HG03520 (cell line): ENCODE data around the gene HOXA7.

Experiments used
- ATAC-seq: cut with Tn5 transposase; IDR thresholded peaks from one replicate; pipeline ENCODE4 v1.9.1; 2021; ENCODE audit warnings: mild to moderate bottlenecking, moderate library complexity; ENCODE audit not compliant: unreplicated experiment

Gene HOXA7

DNA sequence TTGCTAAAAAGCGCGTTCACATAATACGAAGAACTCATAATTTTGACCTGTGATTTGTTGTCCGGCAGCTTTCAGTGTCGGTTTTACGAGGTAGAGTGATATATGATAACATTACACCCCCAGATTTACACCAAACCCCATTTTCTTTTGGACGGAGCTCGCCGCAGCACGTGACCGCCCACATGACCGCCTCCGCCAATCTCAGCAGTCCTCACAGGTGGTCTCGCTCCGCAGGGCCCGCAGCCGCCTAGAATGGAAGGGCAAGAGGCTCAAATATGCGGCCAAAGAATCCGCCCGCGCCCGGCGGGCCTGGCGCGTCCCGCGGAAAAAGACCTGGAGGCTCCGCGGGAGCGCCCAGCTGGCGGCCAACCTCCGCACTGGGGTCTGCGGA is at the start of gene HOXA7:
TSS of gene HOXA7 (minus strand) at position 168 of the 391 bp plus-strand sequence. CDS start at position 38, 130 bp downstream.
- ATAC-seq, result no peak

DNA sequence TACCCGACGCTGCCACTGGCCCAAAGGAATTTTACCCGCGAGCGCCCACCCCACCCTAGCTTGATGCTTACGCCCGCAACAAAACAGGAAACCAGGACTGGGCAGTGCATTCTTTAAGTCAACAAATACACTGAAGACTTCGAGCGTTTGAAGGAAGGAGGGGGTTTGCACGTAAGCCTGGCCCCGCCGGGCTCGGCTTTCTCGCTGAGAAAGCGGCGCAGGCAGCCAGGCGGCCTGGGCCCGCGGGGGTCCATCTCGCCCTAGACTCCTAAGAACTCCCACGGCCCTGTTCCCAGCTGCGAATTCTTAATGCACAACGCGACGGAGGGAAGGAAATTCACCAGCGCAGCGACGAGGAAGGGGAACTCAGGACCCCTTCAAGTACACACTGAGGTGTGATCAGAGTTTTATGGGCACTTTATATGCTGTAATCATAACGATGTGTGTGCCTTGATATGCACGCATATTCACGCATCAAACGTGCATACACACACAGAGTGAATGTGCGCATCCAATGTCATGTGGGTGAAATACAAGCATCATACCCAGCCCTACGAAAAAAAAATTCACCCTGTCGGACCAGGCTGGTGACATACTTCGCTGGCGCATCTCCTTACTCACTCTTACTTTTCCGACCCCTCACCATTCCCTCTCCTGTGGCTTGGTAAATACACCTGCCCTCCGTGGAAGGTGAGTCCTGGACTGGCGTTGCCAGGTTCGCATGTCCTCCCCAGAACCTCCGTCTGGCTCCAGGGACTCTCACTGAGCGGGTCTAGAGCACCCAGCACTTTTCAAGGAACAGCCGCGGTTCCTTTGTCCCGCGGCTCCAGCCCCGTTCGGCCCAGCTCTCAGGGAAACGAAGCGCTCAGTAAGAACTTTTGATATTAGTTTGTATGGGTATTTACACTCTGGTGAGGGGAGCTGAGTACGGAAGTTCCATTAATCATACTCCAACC is 49.1 kb upstream of the HOXA7 start:
- ATAC-seq, result no peak

DNA sequence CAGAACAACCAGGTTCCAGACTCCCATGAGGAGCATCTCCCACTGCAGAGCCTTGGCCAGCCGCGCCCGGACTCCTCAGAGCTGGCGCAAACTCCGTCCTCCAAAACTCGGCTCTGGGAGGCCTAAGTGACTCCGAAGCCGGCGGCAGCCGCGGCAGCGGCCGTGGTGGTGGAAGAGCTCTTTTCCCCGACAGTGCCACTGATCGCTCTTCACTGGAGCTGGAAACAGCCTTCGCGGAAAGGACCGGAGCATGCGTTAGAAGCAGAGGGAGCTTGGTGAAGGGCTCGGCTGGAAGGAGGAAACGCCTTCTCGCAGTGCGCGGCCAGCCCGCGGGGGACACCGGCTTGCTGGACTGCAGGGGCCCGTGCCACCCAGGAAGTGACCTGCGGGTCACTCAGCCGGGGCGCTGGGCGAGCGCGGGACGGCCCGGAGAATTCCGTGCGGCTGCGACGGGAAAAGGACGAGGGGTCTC is 48.4 kb upstream of the HOXA7 start:
- no peak for ATAC-seq

DNA sequence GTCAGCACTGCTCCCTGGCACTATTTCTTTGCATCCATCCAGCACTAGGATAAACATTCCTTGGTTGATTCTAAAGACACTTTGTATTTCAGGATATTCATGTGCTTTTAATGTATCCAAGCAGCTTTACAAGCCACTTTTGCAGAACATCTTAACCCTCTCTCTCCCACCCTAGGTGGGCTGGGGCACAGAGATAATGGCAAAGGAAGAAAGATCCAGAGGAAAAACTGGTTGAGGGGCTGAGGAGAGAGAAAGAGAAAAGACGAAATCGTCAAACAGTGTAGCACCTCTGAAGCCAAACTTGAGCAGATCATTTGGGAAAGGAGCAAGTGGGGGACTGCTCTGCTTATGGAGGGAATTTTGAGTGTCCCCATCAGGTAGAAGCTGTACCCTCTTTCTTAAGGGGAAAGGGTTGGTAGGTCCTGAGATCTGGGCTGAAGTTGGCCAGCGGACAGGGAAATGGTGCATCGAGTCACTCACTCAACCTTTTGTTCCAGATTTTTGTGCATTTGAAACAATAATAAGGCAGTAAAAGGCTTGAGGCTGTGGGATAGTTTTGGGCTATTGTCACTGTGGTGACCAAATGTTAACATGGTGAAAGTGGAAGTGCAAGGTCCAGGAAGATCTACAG is 47.6 kb upstream of the HOXA7 start:
- ATAC-seq, result no peak

DNA sequence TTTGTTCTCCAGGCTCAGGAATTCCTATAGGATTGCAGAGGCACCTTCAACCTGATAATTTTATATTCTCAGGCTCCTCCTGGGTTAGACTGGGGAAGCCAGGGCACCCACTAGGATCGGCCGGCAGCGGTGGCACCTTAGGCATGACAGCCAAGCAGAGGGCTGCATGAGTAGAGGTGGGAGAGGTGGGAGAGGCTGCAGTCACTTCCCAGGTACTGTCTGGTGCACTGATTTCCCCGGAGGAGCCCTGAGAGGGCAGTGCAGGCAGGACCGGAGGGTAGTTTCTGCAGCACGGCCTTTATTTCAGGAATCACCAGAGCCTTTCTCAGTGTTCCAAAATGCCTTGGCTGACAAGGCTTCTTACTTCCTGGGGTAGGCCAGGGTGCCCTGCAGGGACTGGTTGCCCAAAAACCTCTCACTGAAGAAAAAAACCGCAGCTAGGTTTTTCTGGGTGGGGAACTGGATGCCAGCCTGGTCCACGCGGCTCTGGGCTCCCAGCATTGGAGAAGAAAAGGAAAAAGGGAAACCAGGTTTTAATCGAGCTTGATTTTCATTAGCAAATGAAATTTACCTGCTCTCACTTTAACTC is 47.0 kb upstream of the HOXA7 start:
- ATAC-seq, result no peak

DNA sequence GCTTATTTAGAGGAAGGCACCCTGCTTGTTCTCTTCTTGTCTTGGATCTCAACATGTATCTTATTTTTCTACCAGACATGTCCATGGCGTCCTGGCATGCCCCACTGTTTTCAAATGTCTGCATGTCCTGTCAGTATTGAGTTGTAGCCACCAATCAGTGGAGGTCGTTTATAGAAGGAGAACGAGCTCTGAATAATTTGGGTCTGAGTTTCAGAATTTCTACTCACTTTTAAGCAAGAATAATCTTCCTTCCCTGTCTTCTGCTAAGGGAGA is 46.3 kb upstream of the HOXA7 start:
- no peak for ATAC-seq

DNA sequence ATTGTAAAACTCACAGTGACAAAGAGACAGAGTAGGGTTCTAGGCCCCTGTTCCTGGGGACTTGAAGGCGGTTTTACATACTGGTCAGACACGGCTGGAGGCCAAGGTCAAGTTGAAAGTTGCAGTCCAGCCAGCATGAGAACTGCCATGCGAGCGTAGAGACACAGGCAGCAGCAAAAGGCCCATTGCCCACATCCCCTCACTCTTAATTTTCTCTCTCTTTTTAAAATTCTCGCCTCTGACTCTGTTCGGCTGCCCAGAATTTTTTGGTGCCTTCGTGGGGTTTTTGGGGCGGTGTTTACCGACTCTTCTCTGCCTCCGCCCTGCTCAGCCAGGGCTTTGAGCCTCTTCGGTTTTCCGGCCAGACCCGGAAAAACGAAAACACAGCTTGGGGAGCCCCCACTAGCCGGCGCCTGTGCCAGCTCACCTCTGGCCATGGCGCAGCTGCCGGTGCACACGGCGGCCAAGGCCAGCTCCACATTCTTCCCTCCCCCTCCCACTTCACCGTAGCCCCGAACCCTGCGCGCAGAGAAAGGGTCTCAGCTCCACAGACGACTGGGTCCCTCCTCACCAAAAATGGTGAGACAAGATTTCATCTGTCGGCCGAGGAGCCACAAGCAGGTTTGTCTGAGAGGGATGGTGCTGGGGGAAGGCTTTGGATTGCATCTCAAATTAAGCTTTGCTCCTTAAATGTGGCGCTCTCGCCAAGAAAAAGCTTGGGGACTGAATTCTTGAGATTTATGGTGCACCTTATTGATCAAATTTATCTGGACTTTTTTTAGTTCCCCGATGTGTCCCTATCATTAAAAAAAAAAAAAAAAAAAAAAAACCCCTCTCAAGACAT is 45.8 kb upstream of the HOXA7 start:
- ATAC-seq, result no peak

DNA sequence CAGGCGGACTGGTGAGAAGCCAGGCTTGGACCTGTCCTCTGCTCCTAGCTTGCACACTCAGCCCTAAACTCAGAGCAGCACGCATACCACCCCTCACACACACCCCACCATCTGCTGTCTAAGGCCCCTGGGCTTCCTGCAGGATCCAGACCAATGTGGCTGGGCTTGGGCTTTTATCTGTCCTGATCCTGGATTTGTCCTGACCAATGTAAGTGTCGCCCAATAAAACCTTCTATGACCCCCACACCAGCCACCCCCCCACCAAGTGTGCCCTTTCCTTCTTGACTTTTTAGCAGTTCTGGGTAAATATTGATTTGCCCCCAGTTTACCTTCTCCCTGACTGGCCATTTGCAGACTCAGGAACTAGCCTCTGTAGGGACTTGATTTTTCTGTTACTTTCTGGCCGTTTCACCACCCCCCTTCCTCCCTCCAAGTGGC is 45.1 kb upstream of the HOXA7 start:
- ATAC-seq, result no peak

DNA sequence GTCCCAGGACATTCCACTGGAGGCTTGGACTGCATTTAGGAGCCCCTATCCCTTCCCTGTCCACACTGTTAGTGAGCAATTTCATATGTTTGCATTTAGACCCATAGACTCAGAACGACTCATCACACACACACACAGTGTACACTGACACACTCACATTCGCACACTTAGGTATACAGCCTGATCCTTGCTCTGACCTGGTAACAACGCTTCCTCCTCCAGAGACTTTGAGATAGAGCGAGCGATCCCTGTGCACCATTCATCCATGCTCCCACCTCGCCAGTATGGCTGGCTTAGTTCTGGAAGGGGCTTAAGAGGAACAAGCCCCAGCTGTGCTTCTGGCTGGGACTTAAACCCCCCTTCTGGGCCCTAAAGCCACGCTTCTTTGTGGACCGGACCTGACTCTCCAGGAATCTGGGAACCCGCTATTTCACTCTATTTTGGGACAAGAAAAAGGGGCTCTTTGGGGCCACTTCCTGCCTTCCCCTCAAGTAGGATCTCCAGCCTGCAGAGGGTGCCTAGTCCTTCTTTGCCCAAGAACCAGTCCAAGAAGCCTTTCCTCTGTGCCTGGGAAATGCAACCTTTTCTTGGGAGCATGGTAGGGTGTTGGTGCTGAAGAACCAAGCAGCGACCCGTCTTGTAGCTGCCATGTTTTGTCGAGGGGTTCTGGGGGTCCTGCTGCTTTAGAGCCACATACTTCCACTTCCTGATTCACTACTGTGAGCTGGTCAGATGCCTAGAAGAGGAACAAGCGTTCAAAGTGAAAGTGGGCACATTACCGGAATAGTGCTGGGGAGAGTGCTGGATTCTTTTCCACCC is 44.5 kb upstream of the HOXA7 start:
- no peak for ATAC-seq

DNA sequence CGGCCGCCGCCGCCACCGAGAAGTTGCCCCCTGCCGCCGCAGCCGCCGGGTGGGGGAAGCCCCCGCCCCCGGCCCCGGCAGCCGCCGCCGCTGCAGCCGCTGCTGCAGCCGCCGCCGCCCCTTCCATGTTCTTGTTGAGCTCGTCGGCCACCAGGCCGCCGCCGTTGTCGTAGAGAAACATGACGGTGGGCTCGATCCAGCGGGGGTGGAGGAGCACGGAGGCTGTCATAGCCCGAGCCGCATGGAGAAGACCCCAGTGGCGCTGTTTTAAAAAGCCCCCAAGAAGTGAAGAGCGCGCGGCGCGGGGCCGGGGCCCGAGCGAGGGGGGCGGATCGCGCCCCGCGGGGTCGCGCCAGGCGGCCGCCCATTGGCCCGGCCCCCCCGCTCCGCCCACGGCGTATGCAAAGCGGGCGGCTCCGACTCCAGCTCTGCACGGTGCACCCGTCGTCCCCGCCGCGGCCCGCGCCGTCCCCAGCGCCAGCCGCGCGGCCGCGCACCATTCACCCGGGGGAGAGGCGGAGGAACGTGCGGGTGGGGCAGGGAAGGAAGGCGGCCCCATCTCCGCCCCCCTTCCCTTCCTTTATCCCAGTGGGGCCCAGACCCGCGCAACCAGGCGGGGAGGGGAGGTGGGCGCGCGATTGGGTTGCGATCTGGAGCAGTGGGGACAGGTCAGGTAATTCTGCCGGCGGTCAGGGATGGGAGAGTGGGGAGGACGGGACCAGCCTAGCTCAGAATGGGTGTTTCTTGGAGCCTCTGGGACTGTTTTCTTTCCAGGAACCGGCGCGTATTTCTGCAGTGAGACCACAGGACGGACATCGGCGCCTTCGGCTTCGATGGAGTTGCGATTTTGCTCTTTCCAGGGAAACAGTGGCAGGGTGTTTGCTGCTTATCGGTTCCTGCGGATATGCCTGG is 43.6 kb upstream of the HOXA7 start, which contains the start of gene HOXA13:
TSS of gene HOXA13 (minus strand) at position 243 of the 912 bp plus-strand sequence. CDS start at position 229, 14 bp downstream.
- ATAC-seq, result no peak

DNA sequence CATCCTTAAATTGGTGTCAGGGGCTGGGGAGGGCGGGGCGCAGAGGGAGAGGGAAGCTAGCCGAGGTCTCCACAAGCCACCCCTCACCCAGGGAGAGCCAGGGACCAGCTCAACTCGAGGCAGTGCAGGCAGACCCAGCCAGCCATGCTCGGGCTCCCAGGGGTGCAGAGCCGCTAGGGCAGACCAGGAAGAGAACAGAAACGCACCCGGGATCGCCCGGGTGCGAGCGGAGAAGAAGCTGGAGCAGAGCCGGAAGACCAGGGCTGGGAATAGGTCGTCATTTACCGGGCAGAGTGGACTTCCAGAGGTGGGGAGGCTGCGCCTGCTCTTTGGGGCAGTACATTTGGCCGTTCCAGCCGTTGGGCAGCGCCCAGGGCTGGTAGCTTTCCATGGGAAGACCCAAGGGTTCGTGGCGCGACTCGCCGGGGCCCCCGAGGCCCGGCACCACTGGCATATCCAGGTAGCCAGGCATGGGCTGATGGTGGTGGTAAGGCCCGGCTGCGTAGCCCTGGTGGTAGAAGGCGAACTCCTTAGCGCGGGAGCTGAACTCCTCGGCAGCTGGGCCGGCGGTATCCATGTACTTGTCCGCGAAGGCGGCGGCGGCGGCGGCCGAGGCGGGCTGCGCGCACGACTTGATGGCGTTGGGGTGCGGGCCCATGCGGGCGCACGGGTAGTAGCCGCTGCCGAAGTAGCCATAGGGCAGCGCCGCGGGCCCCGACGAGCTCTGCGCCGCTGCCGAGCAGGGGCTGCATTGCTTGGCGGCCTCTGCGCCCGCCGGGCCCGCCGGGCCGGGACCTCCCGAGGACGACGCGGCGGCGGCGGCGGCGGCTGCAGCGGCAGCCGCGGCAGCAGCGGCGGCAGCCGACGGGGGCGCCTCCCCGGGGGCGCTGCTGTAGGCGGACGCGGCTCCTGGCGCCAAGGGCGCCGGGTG is 42.7 kb upstream of the HOXA7 start:
- ATAC-seq, result no peak

DNA sequence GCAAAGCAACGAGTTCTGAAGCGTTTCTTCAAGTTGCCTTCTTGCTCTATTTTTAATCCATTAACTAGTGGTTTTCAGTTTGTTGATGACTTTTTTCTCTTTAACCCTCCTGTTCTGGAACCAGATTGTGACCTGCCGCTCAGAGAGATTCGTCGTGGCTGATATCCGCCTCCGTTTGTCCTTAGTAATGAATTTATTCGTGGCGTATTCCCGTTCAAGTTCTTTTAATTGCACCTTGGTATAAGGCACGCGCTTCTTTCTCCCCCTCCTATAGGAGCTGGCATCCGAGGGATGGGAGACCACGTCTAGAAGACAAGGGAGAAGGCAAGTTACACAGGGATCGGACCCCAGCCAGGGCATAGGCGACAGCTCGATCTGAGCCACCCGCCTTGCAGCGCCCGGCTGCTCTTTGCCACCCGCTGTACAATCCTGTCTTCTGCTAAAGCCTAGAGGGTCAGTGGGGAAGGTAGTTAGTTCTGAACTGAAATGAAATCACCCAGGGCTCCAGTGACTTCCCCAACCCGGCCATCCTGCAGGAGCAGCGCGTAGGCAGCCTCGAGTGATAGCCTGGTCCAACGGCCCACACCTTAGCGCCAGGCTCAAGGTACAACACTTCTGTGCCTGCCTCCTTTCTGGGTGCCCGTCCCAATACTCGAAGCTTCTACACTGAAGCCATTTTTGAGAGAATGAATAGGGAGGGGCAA is 41.8 kb upstream of the HOXA7 start:
- no peak for ATAC-seq

DNA sequence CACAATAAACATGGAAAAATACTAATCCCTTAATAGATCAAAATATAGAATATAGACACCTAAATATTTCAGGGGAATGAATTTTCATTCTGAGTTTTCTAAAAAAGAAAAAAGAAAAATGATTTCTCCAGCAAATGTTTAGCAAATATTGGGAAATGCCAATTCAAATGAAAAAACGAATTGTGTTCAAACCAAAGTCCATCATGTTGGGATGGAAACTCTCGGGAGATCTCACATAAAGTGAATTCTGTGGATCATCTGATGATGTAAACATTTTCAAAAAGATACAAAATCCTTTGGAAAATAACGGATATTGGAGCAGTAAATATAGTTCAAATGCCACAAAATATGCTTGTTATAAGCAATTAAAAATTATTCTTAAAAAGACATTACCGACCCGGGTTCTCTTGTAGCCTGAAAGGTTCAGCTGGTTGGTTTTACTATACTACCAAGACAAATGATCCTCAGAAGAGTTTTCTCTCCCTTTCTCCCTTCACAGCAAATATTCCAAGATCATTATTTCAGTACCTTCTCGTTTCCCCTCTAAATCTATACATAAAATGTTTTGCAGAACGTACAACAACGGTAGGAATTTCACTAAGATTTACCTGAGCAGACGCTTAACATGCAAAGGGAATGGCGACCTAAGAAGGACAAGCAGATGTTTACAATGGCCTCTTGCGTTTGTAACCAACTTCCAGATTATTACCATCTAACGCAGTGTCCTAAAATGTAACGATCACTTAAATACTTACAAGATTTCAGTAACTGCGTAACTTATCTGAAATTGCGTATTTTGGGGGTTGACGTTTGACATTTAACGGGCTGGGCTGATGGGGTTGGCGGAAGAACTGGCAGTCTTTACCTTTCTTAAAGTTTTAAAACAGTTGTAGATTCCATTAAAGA is 40.9 kb upstream of the HOXA7 start:
- no peak for ATAC-seq

DNA sequence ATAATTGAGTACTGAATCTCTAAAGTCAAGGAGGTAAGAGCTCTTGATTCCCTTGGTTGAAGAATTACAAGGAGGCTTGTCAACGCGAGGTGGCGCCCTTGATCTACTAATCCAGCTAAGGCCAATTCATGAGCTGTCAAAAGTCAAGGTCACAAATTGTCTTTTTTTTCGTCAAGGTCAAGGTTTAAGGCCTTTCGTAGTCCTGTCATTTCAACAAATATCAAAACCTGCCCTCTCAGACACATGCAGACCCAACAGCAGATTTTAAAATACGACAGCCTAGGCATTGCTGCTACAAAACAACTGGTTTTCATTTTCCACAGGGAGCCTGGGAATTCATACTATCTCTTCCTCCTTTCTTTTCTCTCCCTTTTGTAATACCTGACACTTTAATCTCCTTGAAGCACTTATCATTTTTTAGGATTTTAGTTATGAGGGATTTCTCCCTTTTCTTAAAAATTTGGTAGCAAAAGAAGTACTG is 39.9 kb upstream of the HOXA7 start:
- ATAC-seq, result no peak

DNA sequence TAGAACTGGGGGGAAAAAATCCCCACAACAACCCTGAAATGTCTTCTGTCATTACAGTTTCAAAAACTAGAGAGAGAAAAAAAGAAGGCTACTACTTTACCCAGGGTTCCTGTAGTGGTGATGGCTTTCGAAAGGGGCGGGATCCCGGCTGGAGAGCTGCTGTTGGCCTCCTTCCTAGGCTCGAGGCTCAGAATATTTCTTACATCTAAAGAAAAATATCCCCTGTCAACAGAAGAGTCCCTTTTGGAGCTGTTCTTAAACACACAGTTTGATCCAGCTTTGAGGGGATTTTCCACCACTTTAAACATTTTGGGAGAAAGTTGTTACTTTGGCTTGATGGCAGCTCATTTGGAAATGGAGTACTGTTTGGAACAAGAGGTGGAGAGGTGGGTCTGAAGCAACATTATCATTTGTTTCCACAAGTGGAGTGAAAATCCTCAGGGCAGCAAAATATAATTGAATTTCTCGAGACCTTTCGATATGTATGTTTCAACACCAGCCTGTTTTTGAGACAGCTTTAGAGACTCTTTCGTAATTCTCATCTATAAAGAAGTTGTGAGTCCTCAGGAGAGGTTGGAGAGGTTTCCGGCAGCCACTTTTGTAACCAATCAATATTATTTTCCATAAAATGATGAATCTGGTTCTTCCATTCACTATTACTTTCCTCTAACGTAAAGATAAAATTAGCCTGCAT is 38.4 kb upstream of the HOXA7 start:
- no peak for ATAC-seq

DNA sequence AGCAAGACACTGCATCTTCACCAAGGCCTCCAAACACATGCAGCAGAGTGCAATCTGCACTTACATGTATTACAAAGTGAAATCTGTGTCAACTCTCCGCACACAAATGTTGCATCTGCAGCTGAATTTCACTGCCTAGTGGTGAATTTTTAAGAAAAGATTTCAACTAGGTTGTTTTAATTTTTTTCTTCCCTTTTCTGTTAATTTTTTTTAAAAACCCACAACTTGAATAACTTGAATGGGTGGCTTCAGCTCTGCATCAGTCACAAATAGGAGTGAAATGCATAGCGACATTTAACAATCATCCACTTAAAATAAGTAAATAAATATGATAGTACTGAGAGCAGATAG is 37.5 kb upstream of the HOXA7 start:
- ATAC-seq, result no peak
